Endothelial cell of umbilical vein (primary cell): ENCODE data around the gene PALM. TPM values are rescaled to one million over a fixed set of nuclear protein-coding genes. Genes with fewer than 3 reads are reported as not detected.

Experiments
- BruUV-seq: library from RNA; stranded (reverse); fragments of 400-500 nt; replicated peaks from 2 replicates; lab custom pipeline; 2021; lab: Mats Ljungman, UMichigan
- CTCF ChIA-PET: fragments of 300-600, 350-600 bp; sonication (Branson Sonifier 250); formaldehyde crosslinking; loops from one replicate; lab custom pipeline; 2021; ENCODE audit warnings: antibody characterized with exemption, inconsistent platforms; lab: Charles Lee
- POLR2A ChIA-PET: fragments of 300-600, 350-600 bp; sonication (Branson Sonifier 250); formaldehyde crosslinking; loops from one replicate; lab custom pipeline; 2021; ENCODE audit warnings: antibody characterized with exemption, inconsistent platforms; lab: Charles Lee
- DNase-seq: peaks from one replicate; pipeline ENCODE4 v3.0.0-alpha.2; 2011; ENCODE audit warnings: low read depth, low spot score
- FAIRE-seq: peaks from 2 replicates; lab custom pipeline; 2011; peaks lifted over from hg19 to GRCh38; lab: Jason Lieb, UNC
- H2AFZ ChIP-seq: 2 replicates; pipeline ENCODE4 v1.6.0; 2012; ENCODE audit warnings: low read depth, low read length, control low read depth, inconsistent platforms
- H3K27ac ChIP-seq: 2 replicates; pipeline ENCODE4 v1.5.1; 2011; ENCODE audit warnings: low read depth, mild to moderate bottlenecking, control low read depth, low read length, moderate library complexity; ENCODE audit not compliant: insufficient read depth
- H3K27me3 ChIP-seq, 2 experiments: 2 replicates each; pipeline versions ENCODE4 v1.6.0 to v1.6.1; 2011; ENCODE audit warnings: low read length in 2 of 2, mixed read lengths in 1 of 2; ENCODE audit not compliant: control insufficient read depth in 2 of 2, insufficient read depth in 2 of 2
- H3K36me3 ChIP-seq, 2 experiments: 2 replicates in 1 of 2; 3 replicates in 1 of 2; pipeline ENCODE4 v1.5.1; 2011; ENCODE audit warnings: low read length in 2 of 2, mild to moderate bottlenecking in 1 of 2, moderate library complexity in 1 of 2; ENCODE audit not compliant: control insufficient read depth in 2 of 2, insufficient read depth in 2 of 2; ENCODE audit errors: extremely low read depth in 1 of 2
- H3K4me1 ChIP-seq: 3 replicates; pipeline ENCODE4 v1.5.1; 2011; ENCODE audit warnings: mild to moderate bottlenecking, low read length; ENCODE audit not compliant: control insufficient read depth, insufficient read depth; ENCODE audit errors: extremely low read depth
- H3K4me2 ChIP-seq: 2 replicates; pipeline ENCODE4 v1.6.1; 2011; ENCODE audit warnings: low read length, control low read depth, mixed read lengths; ENCODE audit not compliant: insufficient read depth
- H3K4me3 ChIP-seq, 3 experiments: fragments of 200-600 bp in 1 of 3; sonication (generic), shearing (Covaris generic) in 1 of 3; replicated peaks in 1 of 3; 2 replicates each; pipeline ENCODE4 v1.5.1; 2011 to 2016; ENCODE audit warnings: control low read depth in 3 of 3, low read length in 3 of 3, mild to moderate bottlenecking in 2 of 3, inconsistent platforms in 1 of 3, low read depth in 1 of 3, moderate library complexity in 1 of 3; ENCODE audit not compliant: insufficient read depth in 1 of 3
- H3K79me2 ChIP-seq: 2 replicates; pipeline ENCODE4 v1.6.0; 2012; ENCODE audit warnings: low read length, inconsistent platforms; ENCODE audit not compliant: control insufficient read depth, insufficient read depth
- H3K9ac ChIP-seq: replicated peaks from 2 replicates; pipeline ENCODE3; 2011; ENCODE audit warnings: low read length, control low read depth; ENCODE audit not compliant: insufficient read depth; ENCODE audit errors: extremely low read depth
- H3K9me1 ChIP-seq: replicated peaks from 3 replicates; pipeline ENCODE4 v1.6.0; 2011; ENCODE audit warnings: mild to moderate bottlenecking, low read length; ENCODE audit not compliant: control insufficient read depth, insufficient read depth; ENCODE audit errors: extremely low read depth
- H3K9me3 ChIP-seq: replicated peaks from 2 replicates; pipeline ENCODE4 v1.5.1; 2012; ENCODE audit warnings: low read length, inconsistent platforms; ENCODE audit not compliant: control insufficient read depth, insufficient read depth
- H4K20me1 ChIP-seq: replicated peaks from 2 replicates; pipeline ENCODE3; 2011; ENCODE audit warnings: mild to moderate bottlenecking, low read length; ENCODE audit not compliant: control insufficient read depth, insufficient read depth; ENCODE audit errors: extremely low read depth
- EZH2 ChIP-seq: IDR thresholded peaks from 2 replicates; pipeline ENCODE4 v1.6.1; 2012; ENCODE audit warnings: borderline replicate concordance, low read depth, mild to moderate bottlenecking, moderate library complexity, low read length, inconsistent platforms; ENCODE audit not compliant: severe bottlenecking
- FOS ChIP-seq: IDR thresholded peaks from 2 replicates; pipeline ENCODE4 v1.6.1; 2011; ENCODE audit warnings: mild to moderate bottlenecking, low read length, moderate library complexity, borderline replicate concordance; ENCODE audit not compliant: insufficient read depth
- GATA2 ChIP-seq: IDR thresholded peaks from 2 replicates; pipeline ENCODE4 v1.7.0; 2011; ENCODE audit warnings: low read depth, mild to moderate bottlenecking, moderate library complexity, mixed read lengths, low read length; ENCODE audit not compliant: insufficient read length, insufficient read depth
- JUN ChIP-seq: IDR thresholded peaks from 2 replicates; pipeline ENCODE4 v1.6.1; 2011; ENCODE audit warnings: borderline replicate concordance, low read depth; ENCODE audit not compliant: insufficient read length, insufficient read depth
- MYC ChIP-seq: IDR thresholded peaks from one replicate; pipeline ENCODE4 v1.6.1; 2011; ENCODE audit warnings: mild to moderate bottlenecking, low read depth, low read length
- POLR2A ChIP-seq: IDR thresholded peaks from 2 replicates; pipeline ENCODE4 v1.6.1; 2012; ENCODE audit warnings: low read depth, mild to moderate bottlenecking, control low read depth, low read length
- POLR2AphosphoS5 ChIP-seq: IDR thresholded peaks from 2 replicates; pipeline ENCODE4 v1.6.1; 2012; ENCODE audit warnings: low read depth, mild to moderate bottlenecking, control low read depth, low read length, moderate library complexity; ENCODE audit not compliant: insufficient read depth
- dilution Hi-C: fragments of 300-500 bp; cut with MboI; formaldehyde crosslinking; loops from one replicate; pipeline ENCODE4 v1.15.0; 2019; ENCODE audit warnings: low sequenced_read_pairs; ENCODE audit not compliant: extremely low pct_ligation_motif_present
- intact Hi-C: fragments of 100-400 bp; cut with micrococcal nuclease; formaldehyde crosslinking; loops from one replicate; pipeline ENCODE4 v1.10.0; 2022
- polyA plus RNA-seq, 4 experiments: library from polyadenylated mRNA; depleted of rRNA in 3 of 4; stranded (reverse) in 3 of 4; unstranded in 1 of 4; fragments of >200 nt; gene quantifications; 2 replicates each; pipeline versions ENCODE4 v1.2.1 to v1.2.3, GENCODE V29; 2011 to 2012; ENCODE audit warnings: missing spikeins in 1 of 4
- total RNA-seq: library from RNA; stranded (reverse); gene quantifications from 2 replicates; pipeline ENCODE4 v1.2.3, GENCODE V29; 2021
- TF ChIP-seq, protein P1 (sequence below), 2 donors: IDR thresholded peaks; 1 replicate in 1 of 2; 2 replicates in 1 of 2; pipeline ENCODE4 v1.5.1; 2011; ENCODE audit warnings: low read length in 2 of 2, mild to moderate bottlenecking in 2 of 2, moderate library complexity in 2 of 2, control low read depth in 1 of 2, inconsistent platforms in 1 of 2, low read depth in 1 of 2; ENCODE audit not compliant: insufficient read depth in 1 of 2; ENCODE audit errors: extremely low read depth in 1 of 2
- TF ChIP-seq, protein P2 (sequence below): IDR thresholded peaks from 2 replicates; pipeline ENCODE4 v1.6.1; 2011; ENCODE audit not compliant: insufficient read depth, insufficient read length

PALM gene
- total and polyA plus RNA-seq, 2 donors (not counting 3 experiments of a cell fraction or from before 2014, with no cell fraction given): 3.9 to 31.8 TPM

DNA sequence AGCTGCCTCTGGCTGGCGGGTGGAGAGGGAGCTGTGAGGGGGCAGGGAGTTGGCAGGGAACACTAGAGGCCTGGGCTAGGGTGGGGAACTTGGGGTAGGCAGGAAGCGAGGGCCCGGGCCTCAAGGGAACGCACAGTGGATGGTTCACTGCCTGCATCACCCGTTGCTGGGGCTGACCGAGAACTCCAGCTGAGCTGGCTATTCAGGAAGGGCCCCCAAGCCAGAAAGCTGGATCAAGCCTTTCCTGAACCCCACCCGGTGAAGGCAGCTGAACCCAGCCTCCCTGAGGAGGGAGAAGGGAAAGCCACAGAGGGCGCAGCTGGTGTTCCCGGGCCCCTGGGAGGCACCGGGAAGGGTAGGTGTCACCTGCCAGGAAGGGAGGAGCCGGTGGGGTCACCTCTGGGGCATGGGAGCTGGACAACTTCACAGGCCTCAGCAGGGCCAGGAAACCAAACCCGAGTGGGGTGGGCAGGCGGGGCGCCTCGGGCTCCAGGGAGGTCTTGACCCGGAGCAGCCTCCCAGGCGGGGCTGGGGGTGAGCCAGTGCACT, 13.9 kb downstream of the PALM start:
- Histone ChIP-seq H3K79me2 (no peaks in the 10 kb centered on the region), H3K36me3 (no peaks in the 10 kb centered on the region), H3K9me3 (no peaks in the 10 kb centered on the region), H3K4me2 (no peak overlapping the region), H3K9me1 (no peaks in the 10 kb centered on the region), H3K9ac (no peak overlapping the region), H2AFZ (no peak overlapping the region), H4K20me1 (no peaks in the 10 kb centered on the region), H3K4me1 (peaks cover under 1% of the 10 kb centered on the region), H3K27ac (no peak overlapping the region), H3K27me3 (no peaks in the 10 kb centered on the region), H3K4me3 (no peak overlapping the region)
- TF ChIP-seq MYC (no peak), EZH2 (no peak), POLR2AphosphoS5 (no peak), POLR2A (no peak), GATA2 (no peak), FOS (no peak), JUN (no peak)
- TF ChIP-seq, protein P1, sequence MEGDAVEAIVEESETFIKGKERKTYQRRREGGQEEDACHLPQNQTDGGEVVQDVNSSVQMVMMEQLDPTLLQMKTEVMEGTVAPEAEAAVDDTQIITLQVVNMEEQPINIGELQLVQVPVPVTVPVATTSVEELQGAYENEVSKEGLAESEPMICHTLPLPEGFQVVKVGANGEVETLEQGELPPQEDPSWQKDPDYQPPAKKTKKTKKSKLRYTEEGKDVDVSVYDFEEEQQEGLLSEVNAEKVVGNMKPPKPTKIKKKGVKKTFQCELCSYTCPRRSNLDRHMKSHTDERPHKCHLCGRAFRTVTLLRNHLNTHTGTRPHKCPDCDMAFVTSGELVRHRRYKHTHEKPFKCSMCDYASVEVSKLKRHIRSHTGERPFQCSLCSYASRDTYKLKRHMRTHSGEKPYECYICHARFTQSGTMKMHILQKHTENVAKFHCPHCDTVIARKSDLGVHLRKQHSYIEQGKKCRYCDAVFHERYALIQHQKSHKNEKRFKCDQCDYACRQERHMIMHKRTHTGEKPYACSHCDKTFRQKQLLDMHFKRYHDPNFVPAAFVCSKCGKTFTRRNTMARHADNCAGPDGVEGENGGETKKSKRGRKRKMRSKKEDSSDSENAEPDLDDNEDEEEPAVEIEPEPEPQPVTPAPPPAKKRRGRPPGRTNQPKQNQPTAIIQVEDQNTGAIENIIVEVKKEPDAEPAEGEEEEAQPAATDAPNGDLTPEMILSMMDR (IDR thresholded peaks at IDR 0.05; ENCODE audit: extremely low read depth in 1 of 2, insufficient read depth in 1 of 2, low read depth in 1 of 2, low read length in 2 of 2): no peak
- TF ChIP-seq, protein P2, sequence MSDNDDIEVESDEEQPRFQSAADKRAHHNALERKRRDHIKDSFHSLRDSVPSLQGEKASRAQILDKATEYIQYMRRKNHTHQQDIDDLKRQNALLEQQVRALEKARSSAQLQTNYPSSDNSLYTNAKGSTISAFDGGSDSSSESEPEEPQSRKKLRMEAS: no peak
- BruUV-seq: no TSS peak
- POLR2A ChIA-PET: no interaction called here
- intact Hi-C loops: no loop called here
- no peak for DNase-seq
- no peak for FAIRE-seq
- dilution Hi-C loops: no loop called here
- CTCF ChIA-PET: interaction anchor here (1.2 to 2.1 kb wide), 2 partner anchors 11 to 12 kb away, joined by 8 to 10 read pairs; no protein-coding TSS in a partner anchor
